Liver (tissue), 9 donors: ENCODE data around the gene PNPLA1. TPM values are rescaled to one million over a fixed set of nuclear protein-coding genes. Genes with fewer than 3 reads are reported as not detected.

ENCODE experiments used
- DNase-seq: peaks from one replicate; pipeline ENCODE4 v3.0.0-alpha.2; 2017; ENCODE audit warnings: low spot score
- H3K27ac ChIP-seq, 2 donors: one replicate each; pipeline ENCODE4 v1.7.0; 2013; ENCODE audit warnings: inconsistent platforms in 2 of 2, low read length in 2 of 2, control low read depth in 1 of 2, low read depth in 1 of 2, mild to moderate bottlenecking in 1 of 2
- H3K27me3 ChIP-seq, 4 donors: one replicate each; pipeline versions ENCODE4 v1.6.1 to v1.7.0; 2013; ENCODE audit warnings: low read length in 3 of 4, inconsistent platforms in 1 of 4, mild to moderate bottlenecking in 1 of 4, moderate library complexity in 1 of 4; ENCODE audit not compliant: control insufficient read depth in 4 of 4, insufficient read depth in 4 of 4
- H3K36me3 ChIP-seq, 4 donors: one replicate each; pipeline versions ENCODE4 v1.6.1 to v1.7.0; 2013; ENCODE audit warnings: low read length in 3 of 4, mild to moderate bottlenecking in 3 of 4, low read depth in 1 of 4, moderate library complexity in 1 of 4; ENCODE audit not compliant: control insufficient read depth in 4 of 4, insufficient read depth in 3 of 4
- H3K4me1 ChIP-seq, 4 donors: one replicate each; pipeline versions ENCODE4 v1.6.1 to v1.7.0; 2013; ENCODE audit warnings: low read length in 3 of 4, mild to moderate bottlenecking in 3 of 4, moderate library complexity in 1 of 4; ENCODE audit not compliant: control insufficient read depth in 4 of 4, insufficient read depth in 4 of 4
- H3K4me3 ChIP-seq, 3 donors: one replicate each; pipeline versions ENCODE4 v1.6.1 to v1.7.0; 2013; ENCODE audit warnings: low read length in 3 of 3, control low read depth in 1 of 3, low read depth in 1 of 3, mild to moderate bottlenecking in 1 of 3
- H3K9ac ChIP-seq, 2 donors: one replicate each; pipeline ENCODE4 v1.7.0; 2013; ENCODE audit warnings: low read length in 2 of 2, mild to moderate bottlenecking in 2 of 2, moderate library complexity in 2 of 2, control low read depth in 1 of 2, low read depth in 1 of 2
- H3K9me3 ChIP-seq, 4 donors: one replicate each; pipeline versions ENCODE4 v1.6.1 to v1.7.0; 2013; ENCODE audit warnings: low read length in 3 of 4; ENCODE audit not compliant: control insufficient read depth in 4 of 4
- ATF3 ChIP-seq: IDR thresholded peaks from 2 replicates; pipeline ENCODE4 v1.6.1; 2016; ENCODE audit warnings: antibody characterized with exemption
- EGR1 ChIP-seq, 2 donors: IDR thresholded peaks; 2 replicates each; pipeline ENCODE4 v1.6.1; 2016 to 2018; ENCODE audit warnings: antibody characterized with exemption in 2 of 2, low read depth in 2 of 2
- FOXA1 ChIP-seq: IDR thresholded peaks from 2 replicates; pipeline ENCODE4 v1.6.1; 2016; ENCODE audit warnings: antibody characterized with exemption
- FOXA2 ChIP-seq: IDR thresholded peaks from 2 replicates; pipeline ENCODE4 v1.6.1; 2016; ENCODE audit warnings: antibody characterized with exemption
- GABPA ChIP-seq, 2 donors: IDR thresholded peaks in 1 of 2; conservative IDR thresholded peaks in 1 of 2; 2 replicates each; pipeline ENCODE4 v1.6.1; 2016; ENCODE audit warnings: antibody characterized with exemption in 2 of 2, mild to moderate bottlenecking in 1 of 2, moderate library complexity in 1 of 2
- HNF4A ChIP-seq, 2 donors: conservative IDR thresholded peaks; 2 replicates each; pipeline ENCODE4 v1.6.1; 2016; ENCODE audit warnings: antibody characterized with exemption in 2 of 2, mild to moderate bottlenecking in 2 of 2
- HNF4G ChIP-seq: IDR thresholded peaks from 2 replicates; pipeline ENCODE4 v1.6.1; 2016; ENCODE audit warnings: antibody characterized with exemption
- JUND ChIP-seq, 2 donors: IDR thresholded peaks; 2 replicates each; pipeline ENCODE4 v1.6.1; 2016; ENCODE audit warnings: antibody characterized with exemption in 2 of 2
- NR2F2 ChIP-seq: IDR thresholded peaks from 2 replicates; pipeline ENCODE4 v1.6.1; 2016; ENCODE audit warnings: antibody characterized with exemption
- RAD21 ChIP-seq, 2 donors: IDR thresholded peaks; 2 replicates each; pipeline ENCODE4 v1.6.1; 2016; ENCODE audit warnings: antibody characterized with exemption in 2 of 2, mild to moderate bottlenecking in 2 of 2
- RXRA ChIP-seq, 2 donors: IDR thresholded peaks; 2 replicates each; pipeline ENCODE4 v1.6.1; 2017 to 2018; ENCODE audit warnings: antibody characterized with exemption in 2 of 2, mild to moderate bottlenecking in 1 of 2
- SP1 ChIP-seq: IDR thresholded peaks from 2 replicates; pipeline ENCODE4 v1.6.1; 2018; ENCODE audit warnings: antibody characterized with exemption, mild to moderate bottlenecking
- TAF1 ChIP-seq: conservative IDR thresholded peaks from 2 replicates; pipeline ENCODE4 v1.6.1; 2016; ENCODE audit warnings: antibody characterized with exemption, mild to moderate bottlenecking
- YY1 ChIP-seq: IDR thresholded peaks from 2 replicates; pipeline ENCODE4 v1.6.1; 2016; ENCODE audit warnings: antibody characterized with exemption, mild to moderate bottlenecking
- ZBTB33 ChIP-seq: IDR thresholded peaks from 2 replicates; pipeline ENCODE4 v1.6.1; 2016; ENCODE audit warnings: antibody characterized with exemption
- WGBS: extraction: QIAGEN DNeasy Blood & Tissue Kit; methylation state at CpG from one replicate; pipeline ENCODE4 v1.1.7; 2013; 5-methylcytosine and 5-hydroxymethylcytosine counted together
- polyA plus RNA-seq, 2 donors: library from polyadenylated mRNA; stranded (reverse) in 1 of 2; unstranded in 1 of 2; fragments of 200-250 nt in 1 of 2; fragments of >200 nt in 1 of 2; fragmentation: Nextera tagmentation in 1 of 2; extraction: Ambion mirVana in 1 of 2; gene quantifications; one replicate each; pipeline versions ENCODE4 v1.2.1 to v1.2.3, GENCODE V29; 2013 to 2015
- total RNA-seq, 2 donors: library from RNA; depleted of rRNA; stranded (reverse); fragments of >200 nt; gene quantifications; one replicate each; pipeline ENCODE4 v1.2.3, GENCODE V29; 2014
- TF ChIP-seq, protein P1 (sequence below): IDR thresholded peaks from 2 replicates; pipeline ENCODE4 v1.6.1; 2016; ENCODE audit warnings: antibody characterized with exemption, mild to moderate bottlenecking
- TF ChIP-seq, protein P2 (sequence below): IDR thresholded peaks from 2 replicates; pipeline ENCODE4 v1.6.1; 2016; ENCODE audit warnings: antibody characterized with exemption
- TF ChIP-seq, protein P3 (sequence below): fragments of 150-350 bp; IDR thresholded peaks from 2 replicates; pipeline ENCODE4 v1.5.1; 2017; ENCODE audit warnings: improper control_type of control experiment, low read depth, low read length; ENCODE audit not compliant: missing input control
- donor health status: healthy.
- donor health status: healthy.
- donor health status: healthy.
- donor health status: healthy.
- donor health status: healthy.

PNPLA1 gene
- total and polyA plus RNA-seq, 4 donors: 0.07 to 0.14 (median 0.08) TPM; not detected in 1

DNA sequence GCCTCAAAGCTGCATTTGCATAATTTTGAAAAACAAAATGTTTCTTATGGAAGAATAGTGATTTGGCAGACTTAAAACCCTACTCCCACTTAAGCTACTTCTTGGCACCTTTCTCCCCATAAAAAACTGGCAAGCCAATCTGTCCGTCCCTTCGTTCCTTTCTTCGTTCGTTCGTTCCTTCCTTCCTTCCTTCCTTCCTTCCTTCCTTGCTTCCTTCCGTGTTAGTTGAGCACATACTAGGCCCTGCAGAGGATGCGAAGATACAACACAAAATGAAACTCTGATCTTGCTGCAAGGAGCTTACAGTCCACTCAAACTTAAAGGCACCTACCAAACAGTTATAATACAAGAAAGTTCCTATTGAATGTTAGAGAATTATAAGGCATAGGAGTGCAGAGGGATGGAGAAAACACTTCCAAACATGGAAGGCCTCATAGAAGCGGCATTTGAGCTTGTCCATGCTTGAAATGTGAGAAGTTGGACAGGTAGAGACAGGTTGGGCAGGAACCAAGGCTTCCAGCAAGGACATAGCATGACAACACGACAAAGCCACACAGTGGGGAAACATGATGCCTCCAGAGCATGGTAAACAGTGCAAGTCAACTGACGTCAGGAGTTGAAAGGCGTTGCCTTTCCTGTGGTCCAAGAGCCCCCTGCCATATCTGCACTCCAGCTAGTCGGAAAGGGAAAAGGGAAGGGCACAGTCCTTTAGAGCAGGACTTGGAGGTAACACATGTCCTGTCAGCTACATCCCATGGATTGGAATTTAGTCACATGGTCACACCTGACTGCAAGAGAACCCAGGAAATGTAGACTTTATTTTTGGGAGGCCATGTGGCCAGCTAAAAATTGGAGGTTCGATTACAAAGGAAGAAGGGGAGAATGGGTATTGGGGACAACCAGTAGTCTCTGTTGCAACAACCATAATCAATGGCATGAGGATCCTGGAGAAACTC is 7.0 kb downstream of the PNPLA1 start:
- no peak overlapping the region for H3K4me3 ChIP-seq
- no peaks in the 10 kb centered on the region for H3K4me1 ChIP-seq
- H3K36me3 ChIP-seq: no peaks in the 10 kb centered on the region
- DNase-seq: no peak
- no peaks in the 10 kb centered on the region for H3K9me3 ChIP-seq
- H3K9ac ChIP-seq: no peak overlapping the region
- TF ChIP-seq EGR1 (IDR thresholded peaks at IDR 0.05; ENCODE audit: low read depth in 2 of 2) (no peak), HNF4G (no peak), NR2F2 (no peak), YY1 (no peak), JUND (IDR thresholded peaks at IDR 0.05) (no peak), TAF1 (no peak), FOXA2 (no peak), GABPA (IDR thresholded peaks at IDR 0.05 in 1 of 2, conservative IDR thresholded peaks at IDR 0.05 in 1 of 2) (no peak), HNF4A (conservative IDR thresholded peaks at IDR 0.05) (no peak), SP1 (no peak), RAD21 (IDR thresholded peaks at IDR 0.05) (no peak), ATF3 (no peak), RXRA (IDR thresholded peaks at IDR 0.05) (no peak), ZBTB33 (no peak), FOXA1 (no peak)
- TF ChIP-seq, protein P1, sequence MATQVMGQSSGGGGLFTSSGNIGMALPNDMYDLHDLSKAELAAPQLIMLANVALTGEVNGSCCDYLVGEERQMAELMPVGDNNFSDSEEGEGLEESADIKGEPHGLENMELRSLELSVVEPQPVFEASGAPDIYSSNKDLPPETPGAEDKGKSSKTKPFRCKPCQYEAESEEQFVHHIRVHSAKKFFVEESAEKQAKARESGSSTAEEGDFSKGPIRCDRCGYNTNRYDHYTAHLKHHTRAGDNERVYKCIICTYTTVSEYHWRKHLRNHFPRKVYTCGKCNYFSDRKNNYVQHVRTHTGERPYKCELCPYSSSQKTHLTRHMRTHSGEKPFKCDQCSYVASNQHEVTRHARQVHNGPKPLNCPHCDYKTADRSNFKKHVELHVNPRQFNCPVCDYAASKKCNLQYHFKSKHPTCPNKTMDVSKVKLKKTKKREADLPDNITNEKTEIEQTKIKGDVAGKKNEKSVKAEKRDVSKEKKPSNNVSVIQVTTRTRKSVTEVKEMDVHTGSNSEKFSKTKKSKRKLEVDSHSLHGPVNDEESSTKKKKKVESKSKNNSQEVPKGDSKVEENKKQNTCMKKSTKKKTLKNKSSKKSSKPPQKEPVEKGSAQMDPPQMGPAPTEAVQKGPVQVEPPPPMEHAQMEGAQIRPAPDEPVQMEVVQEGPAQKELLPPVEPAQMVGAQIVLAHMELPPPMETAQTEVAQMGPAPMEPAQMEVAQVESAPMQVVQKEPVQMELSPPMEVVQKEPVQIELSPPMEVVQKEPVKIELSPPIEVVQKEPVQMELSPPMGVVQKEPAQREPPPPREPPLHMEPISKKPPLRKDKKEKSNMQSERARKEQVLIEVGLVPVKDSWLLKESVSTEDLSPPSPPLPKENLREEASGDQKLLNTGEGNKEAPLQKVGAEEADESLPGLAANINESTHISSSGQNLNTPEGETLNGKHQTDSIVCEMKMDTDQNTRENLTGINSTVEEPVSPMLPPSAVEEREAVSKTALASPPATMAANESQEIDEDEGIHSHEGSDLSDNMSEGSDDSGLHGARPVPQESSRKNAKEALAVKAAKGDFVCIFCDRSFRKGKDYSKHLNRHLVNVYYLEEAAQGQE: no peak
- TF ChIP-seq, protein P2, sequence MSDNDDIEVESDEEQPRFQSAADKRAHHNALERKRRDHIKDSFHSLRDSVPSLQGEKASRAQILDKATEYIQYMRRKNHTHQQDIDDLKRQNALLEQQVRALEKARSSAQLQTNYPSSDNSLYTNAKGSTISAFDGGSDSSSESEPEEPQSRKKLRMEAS: no peak
- TF ChIP-seq, protein P3, sequence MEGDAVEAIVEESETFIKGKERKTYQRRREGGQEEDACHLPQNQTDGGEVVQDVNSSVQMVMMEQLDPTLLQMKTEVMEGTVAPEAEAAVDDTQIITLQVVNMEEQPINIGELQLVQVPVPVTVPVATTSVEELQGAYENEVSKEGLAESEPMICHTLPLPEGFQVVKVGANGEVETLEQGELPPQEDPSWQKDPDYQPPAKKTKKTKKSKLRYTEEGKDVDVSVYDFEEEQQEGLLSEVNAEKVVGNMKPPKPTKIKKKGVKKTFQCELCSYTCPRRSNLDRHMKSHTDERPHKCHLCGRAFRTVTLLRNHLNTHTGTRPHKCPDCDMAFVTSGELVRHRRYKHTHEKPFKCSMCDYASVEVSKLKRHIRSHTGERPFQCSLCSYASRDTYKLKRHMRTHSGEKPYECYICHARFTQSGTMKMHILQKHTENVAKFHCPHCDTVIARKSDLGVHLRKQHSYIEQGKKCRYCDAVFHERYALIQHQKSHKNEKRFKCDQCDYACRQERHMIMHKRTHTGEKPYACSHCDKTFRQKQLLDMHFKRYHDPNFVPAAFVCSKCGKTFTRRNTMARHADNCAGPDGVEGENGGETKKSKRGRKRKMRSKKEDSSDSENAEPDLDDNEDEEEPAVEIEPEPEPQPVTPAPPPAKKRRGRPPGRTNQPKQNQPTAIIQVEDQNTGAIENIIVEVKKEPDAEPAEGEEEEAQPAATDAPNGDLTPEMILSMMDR: no peak
- 83% methylated on average over 13 of the region's 13 CpGs for WGBS
- peaks cover 0 to 4% (median 2%) of the 10 kb centered on the region in 4 donors for H3K27me3 ChIP-seq
- no peak overlapping the region for H3K27ac ChIP-seq
